Aorta (tissue), 5 donors: Measurements from ENCODE around the gene NOC2L. TPM values are rescaled to one million over a fixed set of nuclear protein-coding genes. Genes with fewer than 3 reads are reported as not detected.
"Not testable (repeated sequence)": the region's sequence is repeated elsewhere in the genome, so short reads cannot be mapped to it uniquely, and the experiment has no call there.

Source experiments
- ATAC-seq: fragments of 200-7000 bp; cut with Tn5 transposase; one replicate; pipeline ENCODE4 v1.9.1; 2022; ENCODE audit warnings: moderate library complexity; ENCODE audit not compliant: low FRiP score
- DNase-seq, 2 donors: peaks; one replicate each; pipeline ENCODE4 v3.0.0-alpha.2; 2020
- H3K27ac ChIP-seq, 2 donors: one replicate each; pipeline ENCODE4 v1.5.1; 2013; ENCODE audit warnings: low read length in 2 of 2, mild to moderate bottlenecking in 2 of 2, moderate library complexity in 2 of 2, control low read depth in 1 of 2, inconsistent platforms in 1 of 2, low read depth in 1 of 2
- H3K27me3 ChIP-seq, 2 donors: one replicate each; pipeline ENCODE4 v1.6.1; 2013; ENCODE audit warnings: control low read depth in 1 of 2, low read length in 1 of 2, mild to moderate bottlenecking in 1 of 2, moderate library complexity in 1 of 2; ENCODE audit not compliant: insufficient read depth in 2 of 2, control insufficient read depth in 1 of 2
- H3K36me3 ChIP-seq, 2 donors: one replicate each; pipeline ENCODE4 v1.6.1; 2013; ENCODE audit warnings: control low read depth in 1 of 2, low read length in 1 of 2, mild to moderate bottlenecking in 1 of 2; ENCODE audit not compliant: insufficient read depth in 2 of 2, control insufficient read depth in 1 of 2
- H3K4me1 ChIP-seq, 2 donors: one replicate each; pipeline ENCODE4 v1.6.1; 2013; ENCODE audit warnings: low read length in 2 of 2, control low read depth in 1 of 2, mild to moderate bottlenecking in 1 of 2, moderate library complexity in 1 of 2; ENCODE audit not compliant: insufficient read depth in 2 of 2, control insufficient read depth in 1 of 2
- H3K4me3 ChIP-seq, 2 donors: one replicate each; pipeline ENCODE4 v1.5.1; 2013; ENCODE audit warnings: low read length in 2 of 2, control low read depth in 1 of 2, mild to moderate bottlenecking in 1 of 2
- H3K9me3 ChIP-seq: one replicate; pipeline ENCODE4 v1.6.1; 2013; ENCODE audit warnings: mild to moderate bottlenecking, low read length; ENCODE audit not compliant: control insufficient read depth
- WGBS, 2 donors: extraction: QIAGEN DNeasy Blood & Tissue Kit; methylation state at CpG; one replicate each; pipeline ENCODE4 v1.1.7; 2013; 5-methylcytosine and 5-hydroxymethylcytosine counted together
- intact Hi-C, 2 donors: fragments of 100-400 bp; cut with DNase I; formaldehyde crosslinking; loops; one replicate each; pipeline versions ENCODE4 v1.14.2 to v1.15.0; 2022
- polyA plus RNA-seq, 2 donors: library from polyadenylated mRNA; stranded (reverse); fragments of 200-250 nt; gene quantifications; one replicate each; pipeline ENCODE4 v1.2.3, GENCODE V29; 2013
- total RNA-seq, 2 donors: library from RNA; stranded (reverse); fragmentation: NEBNext Ultra II Directional; extraction: Animal tissue kit (Norgen Biotek cat#: 25700); gene quantifications; one replicate each; pipeline ENCODE4 v1.2.1, GENCODE V29; 2021
- donor health status: healthy with polysubstance abuse.
- donor health status: Bipolar disorder and iron deficiency.
- donor health status: DM: no; HTN: no; CAD: no.
- donor health status: DM: no; HTN: no; CAD: no.
- donor health status: DM: yes; HTN: yes; CAD: no.

The NOC2L gene
- total and polyA plus RNA-seq, 4 donors: 17.3 to 55.5 (median 38.6) TPM

- 76 to 80% methylated on average over 20 to 24 of the region's 24 CpGs for WGBS, 2 donors
- no peaks in the 10 kb centered on the region for H3K9me3 ChIP-seq
- intact Hi-C loops: no loop called here
- no peaks in the 10 kb centered on the region for H3K36me3 ChIP-seq
- no peaks in the 10 kb centered on the region for H3K27me3 ChIP-seq
- no peak overlapping the region for H3K27ac ChIP-seq
- DNase-seq: no peak
- H3K4me3 ChIP-seq: no peak overlapping the region
- H3K4me1 ChIP-seq: no peaks in the 10 kb centered on the region
- ATAC-seq: no peak
Measured at GRCh38 chr1:996851-997712, 38.0 kb upstream of the NOC2L start.

- intact Hi-C loops: no loop called here
- no peak overlapping the region for H3K4me3 ChIP-seq
- H3K27me3 ChIP-seq: no peaks in the 10 kb centered on the region
- no peak for DNase-seq
- no peaks in the 10 kb centered on the region for H3K9me3 ChIP-seq
- no peak overlapping the region for H3K27ac ChIP-seq
- ATAC-seq: no peak
- H3K4me1 ChIP-seq: no peaks in the 10 kb centered on the region
- WGBS, 2 donors: 40 to 49% methylated on average over 26 to 30 of the region's 30 CpGs
- no peaks in the 10 kb centered on the region for H3K36me3 ChIP-seq
Measured at GRCh38 chr1:995665-996633, 36.9 kb upstream of the NOC2L start.

- not testable (repeated sequence) for ATAC-seq, H3K4me3 ChIP-seq
- 84 to 88% methylated on average over 6 of the region's 6 CpGs for WGBS, 2 donors
Measured at GRCh38 chr1:994546-994945, 35.5 kb upstream of the NOC2L start.

GRCh38 chr1:993379-993995 is 34.4 kb upstream of the NOC2L start:
- WGBS, 2 donors: 74 to 81% methylated on average over 15 of the region's 15 CpGs
- Histone ChIP-seq H3K27ac (no peak overlapping the region), H3K9me3 (no peaks in the 10 kb centered on the region), H3K4me1 (no peaks in the 10 kb centered on the region), H3K4me3 (no peak overlapping the region), H3K27me3 (no peaks in the 10 kb centered on the region), H3K36me3 (no peaks in the 10 kb centered on the region)
- ATAC-seq: no peak
- no peak for DNase-seq
- intact Hi-C loops: no loop called here

More at GRCh38 chr1:994546-994945, 35.5 kb upstream of the NOC2L start:
- H3K27ac ChIP-seq, H3K36me3 ChIP-seq, H3K4me1 ChIP-seq, H3K27me3 ChIP-seq, intact Hi-C loops, DNase-seq, H3K9me3 ChIP-seq: not testable (repeated sequence)

- no peaks in the 10 kb centered on the region for H3K36me3 ChIP-seq
- no peak for DNase-seq
- H3K4me1 ChIP-seq: no peaks in the 10 kb centered on the region
- H3K27ac ChIP-seq: no peak overlapping the region
- intact Hi-C loops: no loop called here
- H3K9me3 ChIP-seq: no peaks in the 10 kb centered on the region
- WGBS, 2 donors: 95 to 96% methylated on average over 7 of the region's 7 CpGs
- H3K4me3 ChIP-seq: no peak overlapping the region
- no peaks in the 10 kb centered on the region for H3K27me3 ChIP-seq
- no peak for ATAC-seq
Measured at GRCh38 chr1:992362-992761, 33.3 kb upstream of the NOC2L start.

DNA sequence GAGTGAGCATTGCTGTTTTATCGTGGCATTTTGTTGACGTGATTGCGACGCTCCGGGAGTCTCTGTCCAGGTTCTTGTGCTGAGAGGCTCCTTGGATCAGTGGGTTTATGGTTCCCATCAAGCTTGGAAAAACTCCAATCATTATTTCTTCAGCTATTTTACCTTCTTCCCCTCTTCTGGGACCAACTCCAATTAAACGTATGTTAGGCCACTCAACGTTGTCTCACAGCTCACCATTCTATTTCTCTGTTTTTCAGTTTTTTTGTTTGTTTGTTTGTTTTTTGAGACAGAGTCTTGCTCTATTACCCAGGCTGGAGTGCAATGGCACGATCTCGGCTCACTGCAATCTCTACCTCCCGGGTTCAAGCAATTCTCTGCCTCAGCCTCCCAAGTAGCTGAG is 32.8 kb upstream of the NOC2L start:
- H3K27ac ChIP-seq: no peak overlapping the region
- intact Hi-C loops: no loop called here
- no peaks in the 10 kb centered on the region for H3K4me1 ChIP-seq
- DNase-seq (no peak), ATAC-seq (no peak)
- H3K36me3 ChIP-seq: no peaks in the 10 kb centered on the region
- no peaks in the 10 kb centered on the region for H3K27me3 ChIP-seq
- no peaks in the 10 kb centered on the region for H3K9me3 ChIP-seq
- no peak overlapping the region for H3K4me3 ChIP-seq
- 98% methylated on average over 10 of the region's 10 CpGs for WGBS, 2 donors

DNA sequence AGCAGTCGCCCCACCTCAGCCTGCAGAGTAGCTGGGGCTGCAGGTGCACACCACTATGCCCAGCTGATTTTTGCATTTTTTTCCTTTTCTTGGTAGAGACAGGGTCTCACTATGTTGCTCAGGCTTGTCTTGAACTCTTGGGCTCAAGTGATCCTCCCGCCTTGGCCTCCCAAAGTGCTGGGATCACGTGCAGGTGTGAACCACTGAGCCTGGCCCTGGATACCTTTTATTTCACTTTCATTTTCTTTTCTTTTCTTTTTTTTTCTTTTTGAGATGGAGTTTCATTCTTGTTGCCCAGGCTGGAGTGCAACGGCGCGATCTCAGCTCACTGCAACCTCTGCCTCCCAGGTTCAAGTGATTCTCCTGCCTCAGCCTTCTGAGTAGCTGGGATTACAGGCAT is 32.2 kb upstream of the NOC2L start:
- H3K9me3 ChIP-seq, intact Hi-C loops, H3K27ac ChIP-seq, H3K27me3 ChIP-seq, ATAC-seq, DNase-seq, H3K4me1 ChIP-seq, H3K36me3 ChIP-seq, H3K4me3 ChIP-seq: not testable (repeated sequence)
- WGBS, 2 donors: 89 to 93% methylated on average over 6 of the region's 6 CpGs

GRCh38 chr1:988061-988460 is 29.0 kb upstream of the NOC2L start:
- WGBS, 2 donors: 89 to 95% methylated on average over 5 of the region's 5 CpGs
- H3K9me3 ChIP-seq, H3K4me1 ChIP-seq, ATAC-seq, H3K4me3 ChIP-seq, DNase-seq, H3K27me3 ChIP-seq, H3K36me3 ChIP-seq, H3K27ac ChIP-seq: not testable (repeated sequence)
- intact Hi-C loops: loop anchor here in 1 of 2 donors (10.0 kb wide), 1 partner anchor 307 kb away; no protein-coding TSS in a partner anchor
